Endodermal cell (in vitro differentiated cells): ENCODE results near the gene ZBTB22. TPM values are rescaled to one million over a fixed set of nuclear protein-coding genes. Genes with fewer than 3 reads are reported as not detected.

Experiments
- DNase-seq: peaks from one replicate; pipeline ENCODE4 v3.0.0-alpha.2; 2017
- H3K27ac ChIP-seq: 2 replicates; pipeline ENCODE4 v1.5.1; 2013; ENCODE audit warnings: mild to moderate bottlenecking, low read depth, low read length, moderate library complexity
- H3K27me3 ChIP-seq: 2 replicates; pipeline ENCODE4 v1.6.1; 2013; ENCODE audit warnings: mild to moderate bottlenecking, low read length, moderate library complexity; ENCODE audit not compliant: insufficient read depth, control insufficient read depth, poor library complexity, severe bottlenecking
- H3K36me3 ChIP-seq: 2 replicates; pipeline ENCODE4 v1.7.0; 2013; ENCODE audit warnings: mild to moderate bottlenecking, low read length, moderate library complexity; ENCODE audit not compliant: control insufficient read depth, insufficient read depth
- H3K4me1 ChIP-seq: one replicate; pipeline ENCODE4 v1.7.0; 2013; ENCODE audit warnings: low read length; ENCODE audit not compliant: control insufficient read depth, insufficient read depth
- H3K4me3 ChIP-seq: 2 replicates; pipeline ENCODE4 v1.5.1; 2013; ENCODE audit warnings: mild to moderate bottlenecking, low read length, moderate library complexity
- H3K9ac ChIP-seq: 2 replicates; pipeline ENCODE4 v1.6.1; 2013; ENCODE audit warnings: mild to moderate bottlenecking, low read length, moderate library complexity; ENCODE audit not compliant: poor library complexity, severe bottlenecking; ENCODE audit errors: extremely low read depth
- H3K9me3 ChIP-seq: 2 replicates; pipeline ENCODE4 v1.6.1; 2013; ENCODE audit warnings: mild to moderate bottlenecking, low read length, moderate library complexity; ENCODE audit not compliant: control insufficient read depth
- H3K27ac Mint-ChIP-seq: 2 replicates; pipeline ENCODE4 v1.8.0; 2020; ENCODE audit warnings: mixed read lengths
- H3K27me3 Mint-ChIP-seq: 2 replicates; pipeline ENCODE4 v1.8.0; 2021; ENCODE audit warnings: mild to moderate bottlenecking, mixed read lengths; ENCODE audit not compliant: insufficient read depth
- H3K36me3 Mint-ChIP-seq: 2 replicates; pipeline ENCODE4 v1.8.0; 2020; ENCODE audit warnings: low read depth, mixed read lengths
- H3K4me1 Mint-ChIP-seq: 2 replicates; pipeline ENCODE4 v1.8.0; 2020; ENCODE audit warnings: mixed read lengths
- H3K4me3 Mint-ChIP-seq: 2 replicates; pipeline ENCODE4 v1.8.0; 2020; ENCODE audit warnings: mild to moderate bottlenecking, moderate library complexity, mixed read lengths
- H3K9me3 Mint-ChIP-seq: 2 replicates; pipeline ENCODE4 v1.8.0; 2020; ENCODE audit warnings: mild to moderate bottlenecking, mixed read lengths
- WGBS, 2 experiments: methylation state at CpG; one replicate each; pipeline versions ENCODE4 v1.1.5 to v1.1.7; 2013; ENCODE audit warnings: missing lambda C conversion rate in 2 of 2, mixed read lengths in 1 of 2; ENCODE audit not compliant: insufficient coverage in 1 of 2, insufficient read length in 1 of 2; 5-methylcytosine and 5-hydroxymethylcytosine counted together
- total RNA-seq, 2 donors: library from RNA; stranded (reverse); fragmentation: NEBNext Ultra II Directional in 1 of 2; extraction: Animal tissue kit (Norgen Biotek cat#: 25700) in 1 of 2; gene quantifications; 2 replicates in 1 of 2; 3 replicates in 1 of 2; pipeline ENCODE4 v1.2.1, GENCODE V29; 2021
- TF ChIP-seq, protein P1 (sequence below): fragments of 200-600 bp; sonication (generic); conservative IDR thresholded peaks from 2 replicates; pipeline ENCODE4 v1.5.0; 2021; ENCODE audit warnings: antibody characterized with exemption, mild to moderate bottlenecking

Gene ZBTB22
- total RNA-seq, 2 donors from 2014 or later = 15.2 to 19.8 TPM

DNA sequence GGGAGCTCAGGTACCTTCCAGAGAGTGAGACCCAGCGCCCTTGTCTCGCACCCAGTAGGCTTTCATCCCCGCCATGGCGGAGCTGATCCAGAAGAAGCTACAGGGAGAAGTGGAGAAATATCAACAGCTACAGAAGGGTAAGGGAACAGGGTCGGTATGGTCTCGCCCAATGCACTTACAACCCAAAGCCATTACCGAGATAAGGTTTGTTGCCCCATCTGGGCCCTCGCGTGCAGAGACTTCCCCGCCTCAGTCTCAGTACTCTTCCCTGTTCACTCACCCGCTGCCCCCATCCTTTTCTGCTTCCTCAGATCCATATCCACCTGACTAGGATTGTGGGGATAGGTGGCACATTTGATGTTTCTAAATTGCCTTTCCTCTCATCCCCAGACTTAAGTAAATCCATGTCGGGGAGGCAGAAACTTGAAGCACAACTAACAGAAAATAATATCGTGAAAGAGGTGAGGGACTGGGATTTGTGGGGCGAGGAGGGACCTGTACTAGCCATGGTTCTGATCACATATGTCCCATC, 27.7 kb downstream of the ZBTB22 start:
- Histone ChIP-seq H3K9me3 (no peaks in the 10 kb centered on the region), H3K9ac (peak overlapping the region; percentile 70), H3K27ac (no peak overlapping the region), H3K4me3 (peak overlapping the region; percentile 97), H3K4me1 (no peaks in the 10 kb centered on the region), H3K36me3 (peaks cover 46% of the 10 kb centered on the region), H3K27me3 (no peaks in the 10 kb centered on the region)
- WGBS, 2 experiments = 4 to 5% methylated on average over 8 to 14 of the region's 14 CpGs
- H3K9me3 Mint-ChIP-seq = no peaks in the 10 kb centered on the region
- H3K27me3 Mint-ChIP-seq = no peaks in the 10 kb centered on the region
- TF ChIP-seq, protein P1, sequence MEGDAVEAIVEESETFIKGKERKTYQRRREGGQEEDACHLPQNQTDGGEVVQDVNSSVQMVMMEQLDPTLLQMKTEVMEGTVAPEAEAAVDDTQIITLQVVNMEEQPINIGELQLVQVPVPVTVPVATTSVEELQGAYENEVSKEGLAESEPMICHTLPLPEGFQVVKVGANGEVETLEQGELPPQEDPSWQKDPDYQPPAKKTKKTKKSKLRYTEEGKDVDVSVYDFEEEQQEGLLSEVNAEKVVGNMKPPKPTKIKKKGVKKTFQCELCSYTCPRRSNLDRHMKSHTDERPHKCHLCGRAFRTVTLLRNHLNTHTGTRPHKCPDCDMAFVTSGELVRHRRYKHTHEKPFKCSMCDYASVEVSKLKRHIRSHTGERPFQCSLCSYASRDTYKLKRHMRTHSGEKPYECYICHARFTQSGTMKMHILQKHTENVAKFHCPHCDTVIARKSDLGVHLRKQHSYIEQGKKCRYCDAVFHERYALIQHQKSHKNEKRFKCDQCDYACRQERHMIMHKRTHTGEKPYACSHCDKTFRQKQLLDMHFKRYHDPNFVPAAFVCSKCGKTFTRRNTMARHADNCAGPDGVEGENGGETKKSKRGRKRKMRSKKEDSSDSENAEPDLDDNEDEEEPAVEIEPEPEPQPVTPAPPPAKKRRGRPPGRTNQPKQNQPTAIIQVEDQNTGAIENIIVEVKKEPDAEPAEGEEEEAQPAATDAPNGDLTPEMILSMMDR = no peak
- peaks cover 13% of the 10 kb centered on the region for H3K4me1 Mint-ChIP-seq
- no peak for DNase-seq
- H3K27ac Mint-ChIP-seq = peak overlapping the region; percentile 89
- peak overlapping the region; percentile 83 for H3K4me3 Mint-ChIP-seq
- H3K36me3 Mint-ChIP-seq = peaks cover 45% of the 10 kb centered on the region

DNA sequence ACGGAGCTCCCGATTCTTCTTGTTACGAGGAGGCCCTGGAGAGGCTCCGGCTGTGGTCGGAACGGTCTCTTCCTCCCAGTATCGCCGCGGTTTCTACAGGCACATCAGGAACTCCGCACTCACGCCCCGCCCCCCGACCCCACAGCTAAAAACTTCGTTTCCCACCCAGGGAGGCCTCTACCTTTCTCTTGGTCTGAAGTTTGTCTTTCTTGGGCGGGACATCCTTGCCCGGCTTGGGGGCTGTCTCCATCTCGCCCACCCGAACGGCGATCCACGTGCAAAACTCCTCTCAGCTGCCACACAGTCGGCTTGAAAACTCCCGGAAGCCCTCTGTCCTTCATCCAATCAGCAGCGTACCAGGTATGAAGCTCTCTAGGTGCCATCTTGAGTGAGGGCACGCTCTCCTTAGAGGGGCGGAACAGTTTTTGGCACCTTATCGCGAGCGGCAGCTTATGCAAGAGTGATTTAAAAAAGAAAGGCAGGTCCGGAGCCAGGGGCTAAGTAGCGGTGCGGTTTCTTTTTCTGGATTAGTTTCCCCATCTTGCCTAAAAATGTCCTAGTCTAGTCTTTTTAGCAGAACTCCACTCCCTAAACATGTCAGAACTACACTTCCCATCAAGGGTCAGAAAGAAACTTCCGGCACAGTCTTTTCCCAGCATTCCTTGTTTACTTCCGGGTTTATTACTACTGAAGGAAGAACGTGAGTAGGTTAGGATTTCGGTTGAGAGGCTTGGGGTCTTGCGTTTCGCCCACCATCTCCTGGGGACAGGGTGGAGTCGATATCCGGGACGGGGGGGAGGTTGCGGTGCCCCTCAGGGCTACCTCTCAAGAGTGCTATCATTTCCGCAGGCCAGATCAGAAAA, 28.4 kb downstream of the ZBTB22 start, which contains the start of the genes PFDN6 and WDR46:
TSS of gene PFDN6 (plus strand) at position 681 of the 863 bp plus-strand sequence. CDS start 256 bp downstream, outside the sequence.
TSS of gene WDR46 (minus strand) at position 319 of the 863 bp plus-strand sequence. CDS start at position 250, 69 bp downstream.
- 0% methylated on average over 16 to 43 of the region's 43 CpGs for WGBS, 2 experiments
- TF ChIP-seq, protein P1 = no peak
- Histone ChIP-seq H3K4me1 (no peaks in the 10 kb centered on the region), H3K4me3 (peak within 1 kb of the TSS; percentile 97), H3K27ac (no peak within 1 kb of the TSS), H3K36me3 (peaks cover 48% of the 10 kb centered on the region), H3K27me3 (no peaks in the 10 kb centered on the region), H3K9ac (peak within 1 kb of the TSS; percentile 70), H3K9me3 (no peaks in the 10 kb centered on the region)
- DNase-seq = peak; percentile 91
- peaks cover 48% of the 10 kb centered on the region for H3K36me3 Mint-ChIP-seq
- H3K27me3 Mint-ChIP-seq = no peaks in the 10 kb centered on the region
- H3K27ac Mint-ChIP-seq = peak within 1 kb of the TSS; percentile 89
- H3K4me1 Mint-ChIP-seq = peaks cover 13% of the 10 kb centered on the region
- peak within 1 kb of the TSS; percentile 83 for H3K4me3 Mint-ChIP-seq
- H3K9me3 Mint-ChIP-seq = no peaks in the 10 kb centered on the region

DNA sequence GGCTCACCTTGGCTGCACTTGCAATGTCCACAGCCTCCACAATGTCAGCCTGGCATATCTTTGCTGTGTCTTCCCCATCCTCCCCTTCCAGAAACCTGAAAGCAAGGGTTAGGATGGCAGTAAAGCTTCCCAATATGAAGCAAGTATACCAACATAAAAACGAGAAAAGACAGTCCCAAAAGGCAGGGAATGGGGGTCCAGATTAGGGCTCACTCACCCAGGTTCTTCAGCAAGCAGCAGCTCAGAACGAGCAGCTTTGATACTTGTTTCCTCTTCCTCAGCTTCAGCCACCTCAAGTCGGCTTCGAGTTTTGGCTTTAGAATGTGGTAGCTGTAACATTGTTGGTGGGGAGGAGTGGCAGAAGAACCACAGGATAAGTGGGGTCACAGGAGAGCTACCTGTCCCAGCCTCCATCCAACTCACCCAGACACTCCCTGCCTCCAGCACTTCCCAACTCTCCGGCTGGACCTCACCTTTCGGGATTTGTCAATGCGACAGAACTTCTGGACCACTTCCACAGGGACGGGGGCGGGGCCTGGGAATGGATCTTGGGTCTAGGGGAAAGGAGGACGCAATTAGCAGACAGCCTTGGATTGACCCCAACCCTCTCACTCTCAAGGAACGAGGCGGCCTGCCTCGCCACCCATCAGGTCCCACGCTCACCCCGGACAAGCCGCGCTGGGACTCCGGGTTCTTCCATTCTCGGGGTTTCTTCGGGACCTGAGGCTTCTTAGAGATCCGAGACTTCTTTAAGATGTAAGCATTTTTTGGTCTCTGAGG, 29.2 kb downstream of the ZBTB22 start:
- H3K27me3 ChIP-seq = no peaks in the 10 kb centered on the region
- H3K36me3 ChIP-seq = peaks cover 48% of the 10 kb centered on the region
- H3K4me3 Mint-ChIP-seq = peak overlapping the region; percentile 83
- 14 to 17% methylated on average over 16 to 19 of the region's 21 CpGs for WGBS, 2 experiments
- DNase-seq = no peak
- no peaks in the 10 kb centered on the region for H3K9me3 Mint-ChIP-seq
- H3K27ac Mint-ChIP-seq = peak overlapping the region; percentile 89
- no peaks in the 10 kb centered on the region for H3K4me1 ChIP-seq
- H3K4me3 ChIP-seq = peak overlapping the region; percentile 97
- peaks cover 13% of the 10 kb centered on the region for H3K4me1 Mint-ChIP-seq
- TF ChIP-seq, protein P1 = no peak
- peak overlapping the region; percentile 70 for H3K9ac ChIP-seq
- peaks cover 46% of the 10 kb centered on the region for H3K36me3 Mint-ChIP-seq
- H3K27ac ChIP-seq = no peak overlapping the region
- H3K9me3 ChIP-seq = no peaks in the 10 kb centered on the region
- no peaks in the 10 kb centered on the region for H3K27me3 Mint-ChIP-seq
